Muscle of leg (tissue), 11 donors: Measurements from ENCODE around the gene CARS1. TPM values are rescaled to one million over a fixed set of nuclear protein-coding genes. Genes with fewer than 3 reads are reported as not detected.

Experiments used
- DNase-seq: peaks from one replicate; pipeline ENCODE4 v3.0.0; 2013
- H3K27ac ChIP-seq: one replicate; pipeline ENCODE4 v1.5.1; 2013; ENCODE audit warnings: mild to moderate bottlenecking, low read length, control low read depth
- H3K27me3 ChIP-seq: one replicate; pipeline ENCODE4 v1.6.1; 2013; ENCODE audit warnings: low read length; ENCODE audit not compliant: control insufficient read depth, insufficient read depth
- H3K36me3 ChIP-seq: one replicate; pipeline ENCODE4 v1.6.1; 2013; ENCODE audit warnings: low read length; ENCODE audit not compliant: control insufficient read depth, insufficient read depth
- H3K4me1 ChIP-seq: one replicate; pipeline ENCODE4 v1.6.1; 2013; ENCODE audit warnings: low read length; ENCODE audit not compliant: control insufficient read depth, insufficient read depth
- H3K4me3 ChIP-seq: one replicate; pipeline ENCODE4 v1.5.1; 2013; ENCODE audit warnings: low read length, control low read depth
- H3K9me3 ChIP-seq: replicated peaks from 2 replicates; pipeline ENCODE4 v1.6.1; 2013; ENCODE audit warnings: low read depth, low read length; ENCODE audit not compliant: control insufficient read depth
- WGBS: methylation state at CpG from one replicate; pipeline ENCODE4 v1.1.5; 2013; ENCODE audit warnings: missing lambda C conversion rate; ENCODE audit not compliant: insufficient coverage; 5-methylcytosine and 5-hydroxymethylcytosine counted together
- polyA plus RNA-seq, 8 donors: library from polyadenylated mRNA; unstranded; fragments of 120-200 nt; gene quantifications; one replicate each; pipeline versions ENCODE4 v1.2.1 to v1.2.3, GENCODE V29; 2013; ENCODE audit warnings: inconsistent platforms in 1 of 8, low replicate concordance in 1 of 8; ENCODE audit not compliant: insufficient read length in 8 of 8, insufficient read depth in 1 of 8
- total RNA-seq: library from RNA; stranded (reverse); fragments of 120-200 nt; gene quantifications from one replicate; pipeline ENCODE4 v1.2.4, GENCODE V29; 2013

The CARS1 gene
- total and polyA plus RNA-seq, 9 donors = 15.7 to 24.3 (median 20.7) TPM

- Histone ChIP-seq H3K27ac (no peak overlapping the region), H3K4me1 (peaks cover 7% of the 10 kb centered on the region), H3K4me3 (no peak overlapping the region), H3K9me3 (no peaks in the 10 kb centered on the region), H3K27me3 (no peaks in the 10 kb centered on the region), H3K36me3 (peaks cover 62% of the 10 kb centered on the region)
- DNase-seq = no peak
- WGBS = 90% methylated on average over 2 of the region's 9 CpGs
Observed at GRCh38 chr11:3040881-3041280, 16.3 kb downstream of the CARS1 start.

- H3K36me3 ChIP-seq = peaks cover 63% of the 10 kb centered on the region
- H3K4me1 ChIP-seq = peaks cover 2% of the 10 kb centered on the region
- H3K27me3 ChIP-seq = no peaks in the 10 kb centered on the region
- 64% methylated on average over 11 of the region's 12 CpGs for WGBS
- no peak for DNase-seq
- no peak overlapping the region for H3K27ac ChIP-seq
- no peak overlapping the region for H3K4me3 ChIP-seq
- no peaks in the 10 kb centered on the region for H3K9me3 ChIP-seq
Observed at GRCh38 chr11:3037945-3038271, 19.3 kb downstream of the CARS1 start.

GRCh38 chr11:3037040-3037944 is 19.9 kb downstream of the CARS1 start:
- no peak overlapping the region for H3K4me3 ChIP-seq
- 54% methylated on average over 16 of the region's 24 CpGs for WGBS
- peak; percentile 89 for DNase-seq
- H3K9me3 ChIP-seq = no peaks in the 10 kb centered on the region
- H3K36me3 ChIP-seq = peaks cover 67% of the 10 kb centered on the region
- peaks cover 2% of the 10 kb centered on the region for H3K4me1 ChIP-seq
- no peaks in the 10 kb centered on the region for H3K27me3 ChIP-seq
- H3K27ac ChIP-seq = no peak overlapping the region

- Histone ChIP-seq H3K27ac (no peak overlapping the region), H3K4me3 (no peak overlapping the region), H3K36me3 (peaks cover 62% of the 10 kb centered on the region), H3K9me3 (no peaks in the 10 kb centered on the region), H3K27me3 (no peaks in the 10 kb centered on the region), H3K4me1 (peaks cover 2% of the 10 kb centered on the region)
- WGBS = no CpG with 5 or more reads among the region's 5 CpGs
- DNase-seq = peak; percentile 67
Observed at GRCh38 chr11:3036419-3036818, 20.8 kb downstream of the CARS1 start.

GRCh38 chr11:3035333-3035732 is 21.9 kb downstream of the CARS1 start:
- H3K27me3 ChIP-seq = no peaks in the 10 kb centered on the region
- H3K36me3 ChIP-seq = peaks cover 55% of the 10 kb centered on the region
- no peak overlapping the region for H3K27ac ChIP-seq
- DNase-seq = no peak
- no peak overlapping the region for H3K4me3 ChIP-seq
- H3K4me1 ChIP-seq = peaks cover 2% of the 10 kb centered on the region
- no peaks in the 10 kb centered on the region for H3K9me3 ChIP-seq

GRCh38 chr11:3030289-3031070 is 26.7 kb downstream of the CARS1 start:
- Histone ChIP-seq H3K4me1 (no peaks in the 10 kb centered on the region), H3K27me3 (no peaks in the 10 kb centered on the region), H3K9me3 (no peaks in the 10 kb centered on the region), H3K4me3 (no peak overlapping the region), H3K36me3 (peaks cover 59% of the 10 kb centered on the region), H3K27ac (no peak overlapping the region)
- 92% methylated on average over 8 of the region's 18 CpGs for WGBS
- peak; percentile 34 for DNase-seq

GRCh38 chr11:3028813-3029212 is 28.4 kb downstream of the CARS1 start:
- no peak overlapping the region for H3K4me3 ChIP-seq
- H3K36me3 ChIP-seq = peaks cover 57% of the 10 kb centered on the region
- no peaks in the 10 kb centered on the region for H3K27me3 ChIP-seq
- no peaks in the 10 kb centered on the region for H3K4me1 ChIP-seq
- 90% methylated on average over 9 of the region's 9 CpGs for WGBS
- no peak overlapping the region for H3K27ac ChIP-seq
- DNase-seq = no peak
- no peaks in the 10 kb centered on the region for H3K9me3 ChIP-seq

GRCh38 chr11:3026803-3027202 is 30.4 kb downstream of the CARS1 start:
- DNase-seq = no peak
- WGBS = 93% methylated on average over 8 of the region's 8 CpGs
- no peaks in the 10 kb centered on the region for H3K27me3 ChIP-seq
- no peak overlapping the region for H3K4me3 ChIP-seq
- H3K27ac ChIP-seq = no peak overlapping the region
- no peaks in the 10 kb centered on the region for H3K9me3 ChIP-seq
- H3K36me3 ChIP-seq = peaks cover 57% of the 10 kb centered on the region
- peaks cover 6% of the 10 kb centered on the region for H3K4me1 ChIP-seq

- WGBS = 58% methylated on average over 4 of the region's 4 CpGs
- Histone ChIP-seq H3K9me3 (no peaks in the 10 kb centered on the region), H3K27ac (no peak overlapping the region), H3K36me3 (peaks cover 50% of the 10 kb centered on the region), H3K27me3 (no peaks in the 10 kb centered on the region), H3K4me3 (no peak overlapping the region), H3K4me1 (peaks cover 6% of the 10 kb centered on the region)
- no peak for DNase-seq
Observed at GRCh38 chr11:3022982-3023381, 34.2 kb downstream of the CARS1 start.

GRCh38 chr11:3022300-3022967 is 34.8 kb downstream of the CARS1 start:
- peak overlapping the region; percentile 13 for H3K27ac ChIP-seq
- no peaks in the 10 kb centered on the region for H3K9me3 ChIP-seq
- peak; percentile 59 for DNase-seq
- WGBS = 80% methylated on average over 11 of the region's 14 CpGs
- peaks cover 55% of the 10 kb centered on the region for H3K36me3 ChIP-seq
- H3K27me3 ChIP-seq = no peaks in the 10 kb centered on the region
- H3K4me3 ChIP-seq = no peak overlapping the region
- peaks cover 6% of the 10 kb centered on the region for H3K4me1 ChIP-seq
